ENCODE results near the gene MARCO.
"Not testable (repeated sequence)": the region's sequence is repeated elsewhere in the genome, so short reads cannot be mapped to it uniquely, and the experiment has no call there.

Gene MARCO

DNA sequence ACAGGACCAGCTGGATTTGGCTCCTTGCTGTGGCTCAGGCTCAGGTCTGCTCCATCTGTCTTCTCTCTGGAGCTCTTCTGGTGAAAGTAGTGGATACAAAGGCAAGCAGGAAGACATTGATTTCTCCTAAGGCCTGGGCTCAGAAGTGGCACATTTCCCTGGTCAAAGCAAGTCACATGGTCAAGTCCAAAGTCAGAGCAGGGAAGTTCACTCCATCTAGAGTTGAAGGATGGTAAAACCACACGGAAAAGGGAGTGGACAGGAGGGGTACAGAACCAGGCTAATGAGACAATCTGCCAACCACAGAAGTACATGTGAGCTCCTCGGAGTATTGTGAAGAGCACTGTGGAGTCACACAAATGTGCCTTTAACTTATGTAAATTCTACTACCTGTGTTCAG, 66.1 kb downstream of the MARCO start:
- no peak for DNase-seq

DNA sequence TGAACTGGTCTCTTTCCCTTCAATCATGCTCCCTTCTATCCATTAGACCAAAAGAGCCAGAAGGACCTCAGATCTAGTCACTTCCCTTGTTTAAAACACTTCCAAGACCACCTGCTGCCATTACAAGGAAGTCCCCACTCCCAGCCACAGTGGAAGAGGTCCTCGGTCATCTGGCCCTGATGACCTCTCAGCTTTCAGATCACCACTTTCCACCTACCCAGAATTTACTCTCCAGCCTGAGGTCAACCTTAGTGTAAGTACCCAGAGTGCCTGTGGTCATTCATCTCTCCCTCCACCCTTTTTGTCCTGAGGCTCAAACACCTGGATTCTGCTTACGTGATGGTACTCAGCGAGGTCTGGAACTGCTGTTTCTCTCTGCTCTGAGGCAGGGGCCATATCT, 67.1 kb downstream of the MARCO start:
- no peak for DNase-seq

DNA sequence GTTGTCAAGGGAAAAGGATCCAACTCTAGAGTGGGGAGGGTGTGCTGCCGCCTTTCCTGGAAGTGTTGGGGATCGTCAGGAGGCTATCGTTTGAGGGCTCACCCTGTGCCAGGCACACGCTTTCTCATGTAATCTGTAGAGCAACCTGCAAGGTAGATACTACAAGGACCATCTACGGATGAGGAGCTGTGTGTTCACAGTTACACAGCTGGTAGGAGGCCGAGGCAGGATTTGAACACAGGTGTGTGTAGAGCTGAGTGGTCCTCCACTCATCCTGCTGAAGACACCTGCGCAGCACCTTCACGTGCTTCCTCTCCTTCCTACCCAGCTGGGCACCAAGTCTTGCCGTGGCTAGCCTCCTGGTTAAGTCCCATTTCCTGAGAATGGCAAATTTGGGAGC, 68.3 kb downstream of the MARCO start:
- no peak for DNase-seq

DNA sequence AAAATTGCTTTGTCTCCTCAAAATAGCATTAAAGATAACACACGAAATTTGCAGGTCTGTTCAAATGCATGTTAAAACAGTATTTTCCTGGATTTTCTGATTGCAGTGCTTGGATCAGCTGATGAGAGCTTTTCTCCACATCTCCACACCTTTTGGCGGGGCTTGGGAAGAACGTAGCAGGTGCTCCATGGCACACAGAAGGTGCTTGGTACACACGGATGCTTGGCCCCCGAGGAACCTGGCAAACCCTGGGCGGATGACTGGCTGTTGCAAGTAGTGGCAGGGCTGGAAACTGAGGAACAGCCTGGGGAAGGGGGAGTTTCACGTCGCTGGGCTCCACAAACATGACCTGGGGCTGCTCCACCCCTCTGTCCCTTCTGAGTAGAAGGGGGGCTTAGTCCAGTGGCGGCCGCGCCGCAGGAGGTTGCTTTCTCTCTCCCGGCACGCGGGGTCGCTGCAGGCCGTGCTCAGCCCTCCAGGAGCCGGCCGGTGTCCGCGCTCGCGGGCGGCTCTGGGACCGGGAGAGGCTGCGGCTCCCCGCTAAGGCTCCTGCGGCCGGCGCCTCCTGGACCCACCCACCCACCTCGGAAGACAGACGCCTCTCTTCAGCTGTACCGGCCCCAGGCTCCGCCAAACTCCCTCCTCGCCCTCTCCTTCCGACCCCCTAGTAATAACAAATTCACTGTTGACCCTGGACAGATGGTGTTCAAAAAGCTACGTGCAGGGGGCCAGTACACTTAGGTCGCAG, 69.3 kb downstream of the MARCO start:
- DNase-seq: no peak

DNA sequence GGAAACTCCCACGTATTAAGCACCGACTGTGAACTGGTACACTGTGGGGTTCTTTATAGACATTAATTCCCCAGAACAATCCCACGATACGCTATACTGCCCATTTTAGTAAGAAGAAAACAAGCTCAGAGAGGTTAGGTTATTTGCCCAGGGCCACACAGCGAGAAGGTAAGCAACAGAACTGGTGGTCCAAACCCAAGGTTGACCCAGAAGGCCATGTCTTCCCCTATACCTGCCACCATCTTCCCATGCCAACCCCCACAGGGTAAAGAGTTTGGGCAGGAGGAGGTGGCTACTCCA, 69.9 kb downstream of the MARCO start:
- no peak for DNase-seq

DNA sequence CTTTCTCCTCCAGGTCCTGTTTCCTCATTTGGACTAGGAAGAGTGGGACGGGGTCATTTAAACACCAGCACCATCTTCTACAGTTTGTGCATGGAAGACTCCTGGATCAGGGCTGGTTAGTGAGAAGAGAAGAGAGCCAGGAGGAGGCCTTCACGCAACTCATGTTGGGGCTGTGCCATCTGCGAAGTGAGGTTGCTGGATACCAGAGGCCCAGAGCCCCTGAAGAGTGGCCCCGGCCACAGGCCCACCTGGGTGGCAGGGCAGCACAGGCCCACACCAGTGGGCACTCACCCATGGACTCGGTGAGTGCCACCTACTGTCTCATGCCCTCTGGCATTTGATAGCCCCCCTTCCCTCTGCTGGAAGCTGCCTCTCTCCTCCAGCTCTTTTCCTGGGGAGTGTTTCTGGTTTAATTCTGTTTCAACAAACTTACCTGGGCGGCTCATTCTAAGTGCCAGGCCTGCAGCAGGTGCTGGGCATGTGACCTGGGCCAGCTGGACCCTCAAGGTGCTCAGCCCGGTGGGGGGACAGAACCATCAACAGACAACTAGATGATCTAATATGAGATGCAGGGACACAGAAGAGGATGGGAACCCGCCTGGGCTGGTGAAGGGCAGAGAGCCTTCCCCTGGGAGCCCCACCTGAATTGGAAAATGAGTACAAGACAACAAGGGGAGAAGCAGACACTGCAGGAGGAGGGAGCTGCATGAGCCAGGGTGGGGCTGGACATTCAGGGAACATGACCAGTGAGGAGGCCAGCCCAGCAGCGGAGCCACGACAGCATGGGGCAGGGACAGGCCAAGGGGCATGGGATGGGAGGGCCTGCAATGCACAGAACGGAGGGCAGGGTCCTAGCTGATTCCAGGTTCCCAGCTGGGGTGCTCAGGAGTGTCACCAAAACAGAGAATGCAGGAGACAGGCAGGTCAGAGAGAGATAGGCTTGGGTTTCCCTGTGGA, 70.6 kb downstream of the MARCO start:
- DNase-seq: no peak

DNA sequence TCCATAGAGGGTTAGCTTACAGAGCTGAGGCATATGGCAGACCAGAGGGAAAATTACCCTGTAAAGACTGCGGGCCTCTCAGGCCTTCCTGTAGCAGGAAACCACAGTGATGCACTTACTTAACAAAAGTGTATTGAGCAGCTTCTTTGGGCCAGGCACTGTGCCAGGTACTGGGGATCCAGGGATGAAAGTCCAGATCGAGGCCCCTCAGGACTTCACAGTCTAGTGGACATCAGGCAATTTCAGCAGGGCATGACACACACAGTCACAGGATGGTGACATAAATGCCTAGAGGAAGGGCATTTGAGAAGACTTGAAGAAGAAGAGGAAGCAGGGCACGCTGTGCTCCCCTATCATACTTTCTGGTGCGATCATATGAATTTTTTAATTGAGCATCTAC, 71.7 kb downstream of the MARCO start:
- DNase-seq: no peak

DNA sequence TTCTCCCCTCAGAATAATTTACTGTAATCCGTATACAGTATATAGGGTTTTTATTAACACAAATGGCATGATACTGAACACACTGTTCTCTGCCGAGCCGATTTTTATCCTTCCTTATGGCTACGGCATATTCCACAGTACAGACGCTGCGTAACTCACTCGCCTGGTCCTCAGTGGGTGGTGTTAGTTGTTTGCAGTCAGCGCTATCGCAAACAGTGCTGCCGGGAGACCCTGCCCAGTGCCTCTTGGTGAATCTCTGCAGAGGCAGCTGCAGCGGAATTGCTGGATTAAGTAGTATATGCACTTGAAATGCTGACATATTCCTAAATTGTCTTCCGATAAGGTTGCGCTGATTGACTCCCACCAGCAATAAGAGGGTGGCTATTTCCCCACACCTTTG, 73.9 kb downstream of the MARCO start:
- DNase-seq: no peak

DNA sequence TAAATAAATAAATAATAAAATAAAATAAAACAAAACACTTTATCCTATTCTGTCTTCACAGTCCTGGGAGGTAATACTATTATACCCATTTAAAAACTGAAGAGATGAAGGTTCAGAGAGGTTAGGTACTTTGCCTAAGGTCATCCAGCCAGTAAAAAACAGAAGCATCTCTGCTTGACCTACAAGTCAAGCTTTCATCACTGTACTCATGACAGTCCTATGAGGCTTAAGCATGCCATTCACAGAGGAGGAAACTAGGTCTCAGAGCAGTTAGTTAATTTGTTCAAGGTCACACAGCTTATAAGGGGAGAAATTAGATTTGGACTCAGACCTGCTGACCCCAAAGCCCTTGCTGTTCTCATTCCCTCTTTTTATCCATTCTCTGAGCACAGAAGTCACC, 77.5 kb downstream of the MARCO start:
- DNase-seq: no peak

DNA sequence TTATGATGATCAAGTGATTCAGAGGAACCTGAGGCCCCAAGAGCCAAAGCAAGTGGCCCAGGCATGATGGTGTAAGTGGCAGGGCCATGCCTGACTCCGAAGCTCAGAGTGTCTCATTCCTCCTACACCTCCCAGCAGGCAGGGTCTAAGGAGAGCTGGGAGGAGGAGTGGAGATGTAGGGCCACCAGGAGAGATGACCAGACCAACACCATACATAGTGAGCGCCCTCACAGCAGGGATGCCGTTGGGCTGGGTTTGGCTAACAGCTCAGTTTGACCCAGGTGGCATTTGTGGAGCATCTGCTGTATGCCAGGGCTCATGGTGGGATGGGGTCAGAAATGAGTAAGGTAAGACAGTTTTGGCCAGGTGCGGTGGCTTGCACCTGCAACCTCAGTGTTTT, 80.7 kb downstream of the MARCO start:
- no peak for DNase-seq

DNA sequence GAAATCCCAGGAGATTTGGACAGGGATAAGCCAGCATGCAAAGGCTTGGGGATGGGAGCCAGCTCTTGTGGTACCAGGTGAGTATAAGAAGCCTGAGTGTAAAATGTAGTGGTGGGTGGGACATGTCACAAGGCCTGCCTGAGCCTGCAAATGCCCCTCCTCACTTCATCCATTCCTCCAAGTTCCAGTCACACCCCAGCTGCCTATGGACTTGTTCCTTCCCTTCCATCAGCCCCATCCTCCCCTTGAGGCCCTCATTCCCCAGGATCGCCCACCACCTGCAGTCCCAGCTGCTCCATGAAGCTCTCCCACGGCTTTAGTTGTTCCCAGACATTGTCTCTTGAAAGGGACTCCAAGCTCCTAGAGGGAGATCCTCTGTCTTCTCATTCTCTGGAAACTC, 81.5 kb downstream of the MARCO start:
- DNase-seq: no peak

DNA sequence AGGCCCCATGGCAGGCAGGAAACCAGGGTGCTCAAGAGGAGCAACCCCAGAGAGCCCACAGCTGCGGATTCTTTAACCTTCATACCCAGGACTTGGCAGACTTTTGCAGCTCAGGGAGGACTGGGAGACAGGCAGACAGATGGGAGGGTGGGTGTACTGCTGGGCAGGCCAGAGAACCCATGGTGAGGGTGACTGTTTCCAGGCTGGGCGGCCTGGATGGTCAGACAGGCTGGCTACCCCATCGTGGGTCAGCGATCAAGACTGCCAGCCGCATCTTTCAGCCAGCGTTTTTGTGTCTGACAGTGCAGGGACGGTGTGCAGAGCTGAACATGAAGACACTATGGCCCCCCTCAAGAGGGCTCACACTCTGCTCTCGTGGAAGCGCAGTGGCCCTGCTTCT, 82.2 kb downstream of the MARCO start:
- no peak for DNase-seq

DNA sequence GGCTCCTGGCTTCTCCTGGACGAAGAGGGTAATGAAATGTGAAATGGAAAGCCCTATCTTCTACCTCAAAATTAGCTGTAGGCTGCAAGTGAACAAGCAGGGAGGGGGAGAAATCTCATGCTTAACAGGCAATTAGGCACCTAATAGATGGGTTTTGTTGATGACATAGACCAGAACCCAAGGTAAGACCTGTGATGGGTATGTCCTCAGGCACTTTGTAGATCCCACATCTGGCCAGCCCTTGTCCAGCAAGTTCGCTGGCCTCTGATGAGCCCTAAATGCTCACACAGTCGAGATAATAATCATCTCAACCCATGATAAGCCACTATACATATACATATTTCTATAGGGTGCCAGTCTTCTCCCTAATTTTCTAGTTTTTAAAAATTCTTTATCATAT, 82.6 kb downstream of the MARCO start:
- DNase-seq: no peak

DNA sequence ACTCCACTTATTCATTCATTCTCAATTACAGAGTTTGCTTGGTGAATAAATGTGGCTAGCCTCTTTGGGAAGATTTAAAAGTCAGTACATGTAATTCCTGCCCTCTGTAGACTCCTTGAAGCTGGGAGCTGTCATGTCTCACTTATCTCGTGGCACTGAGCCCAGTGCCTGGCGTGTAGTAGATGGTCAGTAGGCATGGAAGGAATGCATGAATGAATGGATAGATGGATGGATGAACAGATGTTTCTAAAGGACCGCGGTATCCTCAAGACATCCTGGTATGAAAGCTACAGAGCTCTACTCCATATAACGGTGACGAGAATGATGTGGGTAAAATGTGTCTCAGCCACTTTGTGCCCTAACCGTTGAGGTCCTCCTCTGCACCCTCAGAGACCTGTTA, 83.0 kb downstream of the MARCO start:
- DNase-seq: no peak

DNA sequence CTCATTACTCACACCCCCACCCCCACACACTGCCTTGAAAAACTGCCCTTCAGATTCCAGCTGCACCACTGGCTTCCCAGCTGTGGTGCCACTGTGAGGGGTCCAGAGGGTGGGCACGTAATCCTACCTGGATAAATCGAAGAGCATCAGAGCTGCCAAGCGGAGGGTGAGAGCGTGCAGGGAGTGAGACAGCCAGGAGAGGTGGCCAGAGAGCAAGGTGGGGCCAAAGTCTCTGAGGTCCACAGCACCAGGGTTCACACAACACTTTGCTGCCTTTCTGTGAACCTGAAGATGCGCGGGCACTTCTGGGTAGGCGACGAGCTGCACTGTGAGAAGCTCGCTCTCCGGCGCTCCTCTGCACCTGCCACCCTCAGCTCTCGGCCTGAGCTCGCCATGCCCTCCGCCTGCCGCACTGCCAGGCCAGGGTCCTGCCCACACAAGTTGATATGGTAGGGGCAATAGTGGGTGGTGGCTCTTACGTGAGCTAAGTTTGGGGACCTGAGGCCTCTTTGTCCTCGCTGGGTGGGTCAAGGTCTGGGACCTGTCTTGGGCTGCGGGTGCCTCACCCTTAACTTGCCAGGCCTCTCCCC, 83.9 kb downstream of the MARCO start:
- no peak for DNase-seq

DNA sequence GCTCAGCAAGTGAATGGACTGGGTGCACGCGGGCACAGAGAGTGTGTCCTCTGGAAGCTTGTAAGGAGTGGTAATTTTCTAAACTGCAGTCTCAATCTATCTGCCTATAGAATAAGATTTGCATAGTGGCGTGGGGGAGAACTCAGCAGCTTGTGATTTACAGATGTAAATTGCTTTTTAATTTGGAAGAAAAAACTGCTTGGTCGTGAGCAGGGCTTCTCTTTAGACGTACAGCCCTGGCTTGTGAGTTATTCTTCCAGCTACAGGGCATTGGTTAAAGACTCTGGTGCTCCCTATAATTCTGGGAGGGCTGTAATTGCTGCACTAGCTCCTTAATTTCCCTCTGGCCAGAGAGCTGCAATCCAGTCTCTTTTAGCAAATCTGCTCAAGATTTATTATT, 84.9 kb downstream of the MARCO start:
- DNase-seq: no peak

DNA sequence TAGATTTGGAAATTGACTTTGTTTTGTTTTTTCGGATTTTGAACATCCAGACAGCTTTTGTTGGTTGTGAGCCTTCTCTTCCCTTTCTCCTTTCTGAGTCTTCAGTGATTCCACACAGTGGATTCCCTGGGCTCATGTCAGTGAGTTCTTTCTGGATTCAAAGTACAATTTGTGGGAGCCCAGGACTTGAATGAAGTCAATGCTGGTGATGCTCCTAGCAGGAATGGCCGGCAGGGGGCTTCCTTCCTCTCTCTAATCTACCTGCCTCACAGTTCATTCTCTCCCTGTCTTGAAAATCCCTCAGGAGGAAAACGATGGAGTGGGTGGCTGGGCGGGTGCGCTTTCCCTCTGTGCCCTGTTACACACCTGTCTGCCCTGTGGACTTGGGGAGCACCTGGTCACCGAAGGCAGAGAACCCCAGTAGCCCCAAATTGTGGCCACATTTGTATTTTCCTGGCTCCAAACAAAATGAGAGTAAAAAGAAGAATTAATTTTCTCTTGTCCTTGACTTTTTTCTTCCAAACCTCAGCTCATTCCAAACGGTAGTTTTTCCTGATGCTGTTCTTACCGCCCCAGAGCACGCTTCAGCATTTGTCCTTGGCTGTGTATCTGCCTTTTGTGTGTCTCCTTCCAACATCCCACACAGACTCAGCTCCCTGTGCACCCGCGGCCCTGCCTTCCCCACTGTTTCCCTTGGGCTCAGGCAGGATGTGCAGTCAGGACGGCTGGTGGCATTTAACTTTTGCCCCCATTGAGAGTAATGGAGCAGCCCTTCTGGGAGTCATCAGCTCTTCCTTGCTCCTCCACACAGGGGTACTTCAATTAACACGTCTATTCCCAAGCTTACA, 86.6 kb downstream of the MARCO start:
- no peak for DNase-seq

DNA sequence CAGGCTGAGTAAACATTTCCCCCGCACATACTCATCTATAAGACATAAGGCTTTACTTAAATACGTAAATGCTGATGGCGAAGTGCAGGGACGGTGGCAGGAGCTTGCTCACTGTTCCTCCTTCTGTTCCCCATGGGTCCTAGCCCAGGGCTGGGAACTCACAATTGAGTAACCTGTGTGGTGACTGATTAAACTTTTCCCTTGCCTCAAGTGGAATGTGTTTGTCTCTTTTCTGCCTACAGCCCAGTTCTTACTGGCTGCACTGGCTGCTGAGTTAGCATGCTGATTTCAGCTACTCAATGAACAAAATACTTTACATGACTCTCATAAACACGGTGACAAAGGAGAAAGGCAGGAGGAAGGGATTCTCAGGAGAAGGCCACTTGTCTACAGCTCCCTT, 87.3 kb downstream of the MARCO start:
- no peak for DNase-seq

DNA sequence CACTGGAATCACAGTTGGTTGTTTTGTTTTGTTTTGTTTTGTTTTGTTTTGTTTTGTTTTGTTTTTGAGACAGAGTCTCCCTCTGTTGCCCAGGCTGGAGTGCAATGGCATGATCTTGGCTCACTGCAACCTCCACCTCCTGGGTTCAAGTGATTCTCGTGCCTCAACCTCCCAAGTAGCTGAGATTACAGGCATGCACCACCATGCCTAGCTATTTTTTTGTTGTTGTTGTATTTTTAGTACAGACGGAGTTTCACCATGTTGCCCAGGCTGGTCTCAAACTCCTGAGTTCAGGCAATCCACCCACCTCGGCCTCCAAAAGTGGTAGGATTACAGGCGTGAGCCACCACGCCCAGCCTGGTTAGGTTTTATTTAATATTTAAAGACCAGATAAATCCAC, 95.9 kb downstream of the MARCO start:
- not testable (repeated sequence) for DNase-seq

DNA sequence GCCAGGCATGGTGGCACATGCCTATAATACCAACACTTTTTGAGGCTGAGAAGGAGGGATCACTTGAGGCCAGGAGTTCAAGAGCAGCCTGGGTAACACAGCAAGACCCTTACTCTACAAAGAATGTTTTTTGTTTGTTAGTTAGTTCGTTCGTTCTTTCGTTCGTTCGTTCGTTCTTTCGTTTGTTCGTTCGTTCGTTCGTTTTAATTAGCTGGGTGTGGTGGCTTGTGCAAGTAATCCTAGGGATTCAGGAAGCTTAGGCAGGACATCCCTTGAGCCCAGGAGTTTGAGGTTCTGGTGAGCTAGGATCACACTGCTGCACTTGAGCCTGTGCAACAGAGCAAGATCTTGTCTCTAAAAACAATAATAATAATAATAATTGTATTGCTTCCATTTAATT, 98.7 kb downstream of the MARCO start:
- DNase-seq: no peak

Data from activated CD4-positive, alpha-beta T cell treated with anti-CD3 and anti-CD28 coated beads for 1 hour (primary cell).